ENCODE data around the gene TADA2A.

The TADA2A gene

GRCh38 chr17:37368577-37368976 lies 38.1 kb upstream of the TADA2A start:
- Histone ChIP-seq H3K36me3 (replicated peaks; ENCODE audit: low read depth, low read length) (no peaks in the 10 kb centered on the region), H3K27me3 (ENCODE audit: low read depth, low read length) (no peaks in the 10 kb centered on the region), H3K4me3 (ENCODE audit: low read length) (no peak overlapping the region), H4K20me1 (ENCODE audit: insufficient read depth, low read length) (no peaks in the 10 kb centered on the region), H2AFZ (ENCODE audit: low read depth, low read length) (0 out of 2 replicates have a peak overlapping the region, but pooled peaks have one; percentile 33), H3K27ac (ENCODE audit: low read length) (no peak overlapping the region), H3K4me2 (ENCODE audit: low read length) (no peak overlapping the region), H3K4me1 (ENCODE audit: low read length) (no peaks in the 10 kb centered on the region), H3K79me2 (ENCODE audit: low read length) (no peaks in the 10 kb centered on the region), H3K9ac (ENCODE audit: low read length) (no peak overlapping the region), H3K9me3 (ENCODE audit: insufficient read depth, low read length) (no peaks in the 10 kb centered on the region)
- TF ChIP-seq EZH2phosphoT487 (IDR thresholded peaks at IDR 0.05; ENCODE audit: low read depth): no peak
- no peak for TF ChIP-seq CTCF (IDR thresholded peaks at IDR 0.05; ENCODE audit: low read depth, low read length)

- Histone ChIP-seq H4K20me1 (ENCODE audit: insufficient read depth, low read length) (no peaks in the 10 kb centered on the region), H2AFZ (ENCODE audit: low read depth, low read length) (peak overlapping the region; percentile 91), H3K27me3 (ENCODE audit: low read depth, low read length) (peaks cover 5% of the 10 kb centered on the region; the same call in 1 of the 2 replicates), H3K9me3 (ENCODE audit: insufficient read depth, low read length) (no peaks in the 10 kb centered on the region), H3K4me2 (ENCODE audit: low read length) (peak overlapping the region; percentile 45; the same call in 1 of the 2 replicates), H3K36me3 (replicated peaks; ENCODE audit: low read depth, low read length) (no peaks in the 10 kb centered on the region), H3K79me2 (ENCODE audit: low read length) (no peaks in the 10 kb centered on the region), H3K27ac (ENCODE audit: low read length) (no peak overlapping the region), H3K4me3 (ENCODE audit: low read length) (no peak overlapping the region), H3K4me1 (ENCODE audit: low read length) (no peaks in the 10 kb centered on the region), H3K9ac (ENCODE audit: low read length) (no peak overlapping the region)
- TF ChIP-seq EZH2phosphoT487 (IDR thresholded peaks at IDR 0.05; ENCODE audit: low read depth) (no peak), CTCF (IDR thresholded peaks at IDR 0.05; ENCODE audit: low read depth, low read length) (peak; percentile 99)
Observed at GRCh38 chr17:37373530-37374159, 33.0 kb upstream of the TADA2A start.

- H3K36me3 ChIP-seq (replicated peaks; ENCODE audit: low read depth, low read length): no peaks in the 10 kb centered on the region
- no peaks in the 10 kb centered on the region for H3K4me1 ChIP-seq (ENCODE audit: low read length)
- no peak within 1 kb of the TSS for H2AFZ ChIP-seq (ENCODE audit: low read depth, low read length)
- no peaks in the 10 kb centered on the region for H3K9me3 ChIP-seq (ENCODE audit: insufficient read depth, low read length)
- H3K4me3 ChIP-seq (ENCODE audit: low read length): no peak within 1 kb of the TSS
- no peak within 1 kb of the TSS for H3K4me2 ChIP-seq (ENCODE audit: low read length)
- H3K27me3 ChIP-seq (ENCODE audit: low read depth, low read length): peaks cover 5% of the 10 kb centered on the region; the same call in 1 of the 2 replicates
- no peak within 1 kb of the TSS for H3K9ac ChIP-seq (ENCODE audit: low read length)
- no peaks in the 10 kb centered on the region for H4K20me1 ChIP-seq (ENCODE audit: insufficient read depth, low read length)
- no peak within 1 kb of the TSS for H3K27ac ChIP-seq (ENCODE audit: low read length)
- TF ChIP-seq CTCF (IDR thresholded peaks at IDR 0.05; ENCODE audit: low read depth, low read length): no peak
- TF ChIP-seq EZH2phosphoT487 (IDR thresholded peaks at IDR 0.05; ENCODE audit: low read depth): no peak
- no peaks in the 10 kb centered on the region for H3K79me2 ChIP-seq (ENCODE audit: low read length)
Observed at GRCh38 chr17:37375706-37376105, 31.0 kb upstream of the TADA2A start, which contains the start of gene C17orf78. Gene C17orf78, plus strand, starts transcription at chr17:37375985. Its CDS starts 108 bp downstream, at chr17:37376093.

GRCh38 chr17:37382056-37382455 lies 24.6 kb upstream of the TADA2A start:
- TF ChIP-seq EZH2phosphoT487 (IDR thresholded peaks at IDR 0.05; ENCODE audit: low read depth): no peak
- TF ChIP-seq CTCF (IDR thresholded peaks at IDR 0.05; ENCODE audit: low read depth, low read length): no peak
- no peak overlapping the region for H3K4me3 ChIP-seq (ENCODE audit: low read length)
- no peaks in the 10 kb centered on the region for H3K9me3 ChIP-seq (ENCODE audit: insufficient read depth, low read length)
- H3K79me2 ChIP-seq (ENCODE audit: low read length): no peaks in the 10 kb centered on the region
- no peaks in the 10 kb centered on the region for H3K4me1 ChIP-seq (ENCODE audit: low read length)
- no peaks in the 10 kb centered on the region for H3K36me3 ChIP-seq (replicated peaks; ENCODE audit: low read depth, low read length)
- peaks cover 5% of the 10 kb centered on the region; the same call in 1 of the 2 replicates for H3K27me3 ChIP-seq (ENCODE audit: low read depth, low read length)
- no peaks in the 10 kb centered on the region for H4K20me1 ChIP-seq (ENCODE audit: insufficient read depth, low read length)
- no peak overlapping the region for H3K9ac ChIP-seq (ENCODE audit: low read length)
- no peak overlapping the region for H3K4me2 ChIP-seq (ENCODE audit: low read length)
- H3K27ac ChIP-seq (ENCODE audit: low read length): no peak overlapping the region
- no peak overlapping the region for H2AFZ ChIP-seq (ENCODE audit: low read depth, low read length)
